ENCODE data around the gene CDH18.

GRCh38 chr5:19660679-19661078 is 327.3 kb downstream of the CDH18 start:
- TF ChIP-seq CTCF (conservative IDR thresholded peaks at IDR 0.05; ENCODE audit: low read length) (no peak), EZH2phosphoT487 (IDR thresholded peaks at IDR 0.05; ENCODE audit: borderline replicate concordance) (no peak)
